ENCODE measurements around the gene PRDX1.

PRDX1 gene

DNA sequence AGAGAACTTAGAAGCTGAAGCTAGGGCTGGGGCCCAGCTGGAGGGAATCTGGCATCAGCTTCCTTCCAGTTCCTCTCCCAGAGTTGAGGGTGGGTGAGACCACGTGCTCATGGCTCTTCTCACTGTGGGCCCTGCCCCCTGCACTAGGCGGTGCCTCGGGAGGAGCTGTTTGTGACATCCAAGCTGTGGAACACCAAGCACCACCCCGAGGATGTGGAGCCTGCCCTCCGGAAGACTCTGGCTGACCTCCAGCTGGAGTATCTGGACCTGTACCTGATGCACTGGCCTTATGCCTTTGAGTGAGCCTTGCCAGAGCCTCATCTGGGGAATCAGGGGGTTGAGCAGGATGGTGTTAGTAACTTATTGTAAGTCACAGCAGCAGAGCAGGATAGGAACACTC is 45.0 kb upstream of the PRDX1 start:
- H3K4me1 ChIP-seq (ENCODE audit: control extremely low read depth in 1 of 4, control insufficient read depth in 4 of 4, insufficient read depth in 4 of 4, low read length in 3 of 4), result peaks cover 0 to 15% (median 6%) of the 10 kb centered on the region in 4 experiments
- ChIA-PET CTCF (interaction anchor here (0.9 to 10.6 kb wide), 10 partner anchors 8 to 277 kb away, joined by 3 to 225 read pairs (median 23); partner anchors contain the start of genes AKR1A1, CCDC163, MMACHC and PRDX1), POLR2A (interaction anchor here (0.5 to 5.2 kb wide), 4 partner anchors 16 to 792 kb away, joined by 3 to 36 read pairs (median 3); partner anchors contain the start of genes AKR1A1 and PRDX1)
- H3K27me3 ChIP-seq (replicated peaks in 2 of 5; ENCODE audit: control insufficient read depth in 4 of 5, insufficient read depth in 5 of 5, low read length in 4 of 5), result no peaks in the 10 kb centered on the region
- peak overlapping the region in 2 of 7 experiments; percentile 12 to 34 for H3K4me3 ChIP-seq (ENCODE audit: control insufficient read depth in 1 of 7, extremely low read depth in 1 of 7, insufficient read depth in 4 of 7, low read depth in 2 of 7, low read length in 6 of 7)
- H3K36me3 ChIP-seq (ENCODE audit: control insufficient read depth in 4 of 4, insufficient read depth in 4 of 4, low read length in 3 of 4), result peaks cover 26 to 67% (median 45%) of the 10 kb centered on the region in 4 experiments
- no peaks in the 10 kb centered on the region for H3K9me3 ChIP-seq (ENCODE audit: control extremely low read depth in 1 of 5, control insufficient read depth in 4 of 5, insufficient read depth in 2 of 5, low read depth in 1 of 5, low read length in 4 of 5)
- WGBS (ENCODE audit: insufficient coverage), result 14% methylated on average over 5 of the region's 5 CpGs
- H3K27ac ChIP-seq (ENCODE audit: insufficient read depth in 1 of 2, low read depth in 1 of 2, low read length in 2 of 2, poor library complexity in 1 of 2, severe bottlenecking in 2 of 2), result peak overlapping the region in 1 of 2 experiments; percentile 16
- peak in 1 of 3 donors; percentile 28 for DNase-seq

GRCh38 chr1:45563843-45564242 is 42.2 kb upstream of the PRDX1 start:
- POLR2A ChIA-PET, result interaction anchor here (0.6 to 1.6 kb wide), 3 partner anchors 13 to 843 kb away, joined by 3 to 5 read pairs (median 4); partner anchors contain the start of genes AKR1A1 and PRDX1
- peaks cover 10 to 63% (median 43%) of the 10 kb centered on the region in 4 experiments for H3K36me3 ChIP-seq (ENCODE audit: control insufficient read depth in 4 of 4, insufficient read depth in 4 of 4, low read length in 3 of 4)
- WGBS (ENCODE audit: insufficient coverage), result 95% methylated on average over 2 of the region's 2 CpGs
- H3K27ac ChIP-seq (ENCODE audit: insufficient read depth in 1 of 2, low read depth in 1 of 2, low read length in 2 of 2, poor library complexity in 1 of 2, severe bottlenecking in 2 of 2), result peak overlapping the region in 1 of 2 experiments; percentile 49
- CTCF ChIA-PET, result interaction anchor here (0.9 to 10.6 kb wide), 5 partner anchors 13 to 54 kb away, joined by 3 to 225 read pairs (median 4); partner anchors contain the start of gene PRDX1
- no peaks in the 10 kb centered on the region for H3K9me3 ChIP-seq (ENCODE audit: control extremely low read depth in 1 of 5, control insufficient read depth in 4 of 5, insufficient read depth in 2 of 5, low read depth in 1 of 5, low read length in 4 of 5)
- no peak for DNase-seq
- no peak overlapping the region for H3K4me3 ChIP-seq (ENCODE audit: control insufficient read depth in 1 of 7, extremely low read depth in 1 of 7, insufficient read depth in 4 of 7, low read depth in 2 of 7, low read length in 6 of 7)
- no peaks in the 10 kb centered on the region for H3K27me3 ChIP-seq (replicated peaks in 2 of 5; ENCODE audit: control insufficient read depth in 4 of 5, insufficient read depth in 5 of 5, low read length in 4 of 5)
- H3K4me1 ChIP-seq (ENCODE audit: control extremely low read depth in 1 of 4, control insufficient read depth in 4 of 4, insufficient read depth in 4 of 4, low read length in 3 of 4), result peaks cover 0 to 15% (median 6%) of the 10 kb centered on the region in 4 experiments

- WGBS (ENCODE audit: insufficient coverage), result 68% methylated on average over 3 of the region's 3 CpGs
- Histone ChIP-seq H3K36me3 (ENCODE audit: control insufficient read depth in 4 of 4, insufficient read depth in 4 of 4, low read length in 3 of 4) (peaks cover 0 to 58% (median 28%) of the 10 kb centered on the region in 4 experiments), H3K27me3 (replicated peaks in 2 of 5; ENCODE audit: control insufficient read depth in 4 of 5, insufficient read depth in 5 of 5, low read length in 4 of 5) (no peaks in the 10 kb centered on the region), H3K4me1 (ENCODE audit: control extremely low read depth in 1 of 4, control insufficient read depth in 4 of 4, insufficient read depth in 4 of 4, low read length in 3 of 4) (peaks cover 2 to 14% (median 7%) of the 10 kb centered on the region in 4 experiments), H3K27ac (ENCODE audit: insufficient read depth in 1 of 2, low read depth in 1 of 2, low read length in 2 of 2, poor library complexity in 1 of 2, severe bottlenecking in 2 of 2) (peak overlapping the region in 1 of 2 experiments; percentile 33), H3K4me3 (ENCODE audit: control insufficient read depth in 1 of 7, extremely low read depth in 1 of 7, insufficient read depth in 4 of 7, low read depth in 2 of 7, low read length in 6 of 7) (no peak overlapping the region), H3K9me3 (ENCODE audit: control extremely low read depth in 1 of 5, control insufficient read depth in 4 of 5, insufficient read depth in 2 of 5, low read depth in 1 of 5, low read length in 4 of 5) (no peaks in the 10 kb centered on the region)
- DNase-seq, result no peak
- ChIA-PET CTCF (interaction anchor here (0.6 to 6.9 kb wide), 6 partner anchors 12 to 46 kb away, joined by 3 to 51 read pairs (median 5); partner anchors contain the start of gene PRDX1), POLR2A (interaction anchor here (0.9 to 2.5 kb wide), 3 partner anchors 9 to 36 kb away, joined by 3 to 17 read pairs (median 5); partner anchors contain the start of gene PRDX1)
Measured at GRCh38 chr1:45557422-45557944, 35.8 kb upstream of the PRDX1 start.

- peaks cover 2 to 44% (median 17%) of the 10 kb centered on the region in 4 experiments for H3K36me3 ChIP-seq (ENCODE audit: control insufficient read depth in 4 of 4, insufficient read depth in 4 of 4, low read length in 3 of 4)
- H3K4me1 ChIP-seq (ENCODE audit: control extremely low read depth in 1 of 4, control insufficient read depth in 4 of 4, insufficient read depth in 4 of 4, low read length in 3 of 4), result peaks cover 14 to 38% (median 24%) of the 10 kb centered on the region in 4 experiments
- no peaks in the 10 kb centered on the region for H3K9me3 ChIP-seq (ENCODE audit: control extremely low read depth in 1 of 5, control insufficient read depth in 4 of 5, insufficient read depth in 2 of 5, low read depth in 1 of 5, low read length in 4 of 5)
- ChIA-PET POLR2A (interaction anchor here (0.6 to 1.1 kb wide), 2 partner anchors 14 to 33 kb away, joined by 3 to 4 read pairs; partner anchors contain the start of gene PRDX1), CTCF (interaction anchor here (0.6 to 5.7 kb wide), 8 partner anchors 11 to 61 kb away, joined by 3 to 59 read pairs (median 4); partner anchors contain the start of gene PRDX1)
- no peak for DNase-seq
- no peaks in the 10 kb centered on the region for H3K27me3 ChIP-seq (replicated peaks in 2 of 5; ENCODE audit: control insufficient read depth in 4 of 5, insufficient read depth in 5 of 5, low read length in 4 of 5)
- H3K4me3 ChIP-seq (ENCODE audit: control insufficient read depth in 1 of 7, extremely low read depth in 1 of 7, insufficient read depth in 4 of 7, low read depth in 2 of 7, low read length in 6 of 7), result no peak overlapping the region
- peak overlapping the region in 1 of 2 experiments; percentile 5 for H3K27ac ChIP-seq (ENCODE audit: insufficient read depth in 1 of 2, low read depth in 1 of 2, low read length in 2 of 2, poor library complexity in 1 of 2, severe bottlenecking in 2 of 2)
- 98% methylated on average over 4 of the region's 6 CpGs for WGBS (ENCODE audit: insufficient coverage)
Measured at GRCh38 chr1:45554198-45554597, 32.5 kb upstream of the PRDX1 start.

DNA sequence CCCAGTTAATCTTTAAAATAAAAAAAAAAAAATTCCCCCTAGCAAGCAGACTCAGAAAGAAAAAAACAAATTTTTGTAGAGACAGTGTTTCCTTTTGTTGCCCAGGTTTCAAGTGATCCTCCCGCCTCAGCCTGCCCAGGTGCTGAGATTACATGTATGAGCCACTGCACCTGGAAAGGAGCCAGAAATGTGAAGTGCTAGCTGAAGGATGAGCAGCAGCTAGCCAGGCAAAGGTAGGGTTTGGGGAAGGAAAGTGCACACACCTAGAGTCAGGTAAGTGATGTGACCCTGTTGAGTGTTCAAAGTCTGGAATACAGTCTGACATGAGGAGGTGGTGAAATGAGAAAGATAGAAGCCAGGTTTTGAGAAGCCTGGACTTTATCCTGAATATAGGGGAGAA is 30.6 kb upstream of the PRDX1 start:
- ChIA-PET POLR2A (interaction anchor here (2.7 kb wide), 1 partner anchor 31 kb away, joined by 46 read pairs; the partner anchor contains the start of gene PRDX1), CTCF (interaction anchor here (0.6 to 5.7 kb wide), 8 partner anchors 8 to 1112 kb away, joined by 3 to 59 read pairs (median 10); partner anchors contain the start of gene PRDX1)
- 60% methylated on average over 1 of the region's 1 CpG for WGBS (ENCODE audit: insufficient coverage)
- peaks cover 14 to 35% (median 24%) of the 10 kb centered on the region in 4 experiments for H3K4me1 ChIP-seq (ENCODE audit: control extremely low read depth in 1 of 4, control insufficient read depth in 4 of 4, insufficient read depth in 4 of 4, low read length in 3 of 4)
- no peak for DNase-seq
- no peaks in the 10 kb centered on the region for H3K27me3 ChIP-seq (replicated peaks in 2 of 5; ENCODE audit: control insufficient read depth in 4 of 5, insufficient read depth in 5 of 5, low read length in 4 of 5)
- peak overlapping the region in 4 of 7 experiments; percentile 84 to 99 (median 92) for H3K4me3 ChIP-seq (ENCODE audit: control insufficient read depth in 1 of 7, extremely low read depth in 1 of 7, insufficient read depth in 4 of 7, low read depth in 2 of 7, low read length in 6 of 7)
- no peaks in the 10 kb centered on the region for H3K9me3 ChIP-seq (ENCODE audit: control extremely low read depth in 1 of 5, control insufficient read depth in 4 of 5, insufficient read depth in 2 of 5, low read depth in 1 of 5, low read length in 4 of 5)
- peaks cover 2 to 32% (median 16%) of the 10 kb centered on the region in 4 experiments for H3K36me3 ChIP-seq (ENCODE audit: control insufficient read depth in 4 of 4, insufficient read depth in 4 of 4, low read length in 3 of 4)
- H3K27ac ChIP-seq (ENCODE audit: insufficient read depth in 1 of 2, low read depth in 1 of 2, low read length in 2 of 2, poor library complexity in 1 of 2, severe bottlenecking in 2 of 2), result peak overlapping the region; percentile 36 to 85

- peak overlapping the region in 6 of 7 experiments; percentile 84 to 99 (median 91) for H3K4me3 ChIP-seq (ENCODE audit: control insufficient read depth in 1 of 7, extremely low read depth in 1 of 7, insufficient read depth in 4 of 7, low read depth in 2 of 7, low read length in 6 of 7)
- WGBS (ENCODE audit: insufficient coverage), result 0% methylated on average over 1 of the region's 3 CpGs
- no peaks in the 10 kb centered on the region for H3K27me3 ChIP-seq (replicated peaks in 2 of 5; ENCODE audit: control insufficient read depth in 4 of 5, insufficient read depth in 5 of 5, low read length in 4 of 5)
- peaks cover 2 to 29% (median 16%) of the 10 kb centered on the region in 4 experiments for H3K36me3 ChIP-seq (ENCODE audit: control insufficient read depth in 4 of 4, insufficient read depth in 4 of 4, low read length in 3 of 4)
- H3K4me1 ChIP-seq (ENCODE audit: control extremely low read depth in 1 of 4, control insufficient read depth in 4 of 4, insufficient read depth in 4 of 4, low read length in 3 of 4), result peaks cover 14 to 33% (median 25%) of the 10 kb centered on the region in 4 experiments
- no peaks in the 10 kb centered on the region for H3K9me3 ChIP-seq (ENCODE audit: control extremely low read depth in 1 of 5, control insufficient read depth in 4 of 5, insufficient read depth in 2 of 5, low read depth in 1 of 5, low read length in 4 of 5)
- H3K27ac ChIP-seq (ENCODE audit: insufficient read depth in 1 of 2, low read depth in 1 of 2, low read length in 2 of 2, poor library complexity in 1 of 2, severe bottlenecking in 2 of 2), result peak overlapping the region; percentile 36 to 85
- ChIA-PET POLR2A (interaction anchor here (0.6 to 2.7 kb wide), 7 partner anchors 12 to 519 kb away, joined by 3 to 46 read pairs (median 3); partner anchors contain the start of gene PRDX1), CTCF (interaction anchor here (1.0 to 5.7 kb wide), 9 partner anchors 8 to 248 kb away, joined by 3 to 59 read pairs (median 4); partner anchors contain the start of gene PRDX1)
- DNase-seq, result peak in 1 of 3 donors; percentile 24
Measured at GRCh38 chr1:45551684-45552083, 30.0 kb upstream of the PRDX1 start.

Data from common myeloid progenitor, CD34-positive (primary cell).